Stimulated activated CD8-positive, alpha-beta memory T cell treated with anti-CD3 and anti-CD28 coated beads, Interleukin-4, amount 100 ng/mL, for 1 hour (primary cell): ENCODE results near the gene SPDL1.

Source experiments
- DNase-seq, 2 donors: peaks; one replicate each; pipeline ENCODE4 v3.0.0-alpha.2; 2020; ENCODE audit warnings: low read depth in 2 of 2, low spot score in 1 of 2

SPDL1 gene, protein sequence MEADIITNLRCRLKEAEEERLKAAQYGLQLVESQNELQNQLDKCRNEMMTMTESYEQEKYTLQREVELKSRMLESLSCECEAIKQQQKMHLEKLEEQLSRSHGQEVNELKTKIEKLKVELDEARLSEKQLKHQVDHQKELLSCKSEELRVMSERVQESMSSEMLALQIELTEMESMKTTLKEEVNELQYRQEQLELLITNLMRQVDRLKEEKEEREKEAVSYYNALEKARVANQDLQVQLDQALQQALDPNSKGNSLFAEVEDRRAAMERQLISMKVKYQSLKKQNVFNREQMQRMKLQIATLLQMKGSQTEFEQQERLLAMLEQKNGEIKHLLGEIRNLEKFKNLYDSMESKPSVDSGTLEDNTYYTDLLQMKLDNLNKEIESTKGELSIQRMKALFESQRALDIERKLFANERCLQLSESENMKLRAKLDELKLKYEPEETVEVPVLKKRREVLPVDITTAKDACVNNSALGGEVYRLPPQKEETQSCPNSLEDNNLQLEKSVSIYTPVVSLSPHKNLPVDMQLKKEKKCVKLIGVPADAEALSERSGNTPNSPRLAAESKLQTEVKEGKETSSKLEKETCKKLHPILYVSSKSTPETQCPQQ

DNA sequence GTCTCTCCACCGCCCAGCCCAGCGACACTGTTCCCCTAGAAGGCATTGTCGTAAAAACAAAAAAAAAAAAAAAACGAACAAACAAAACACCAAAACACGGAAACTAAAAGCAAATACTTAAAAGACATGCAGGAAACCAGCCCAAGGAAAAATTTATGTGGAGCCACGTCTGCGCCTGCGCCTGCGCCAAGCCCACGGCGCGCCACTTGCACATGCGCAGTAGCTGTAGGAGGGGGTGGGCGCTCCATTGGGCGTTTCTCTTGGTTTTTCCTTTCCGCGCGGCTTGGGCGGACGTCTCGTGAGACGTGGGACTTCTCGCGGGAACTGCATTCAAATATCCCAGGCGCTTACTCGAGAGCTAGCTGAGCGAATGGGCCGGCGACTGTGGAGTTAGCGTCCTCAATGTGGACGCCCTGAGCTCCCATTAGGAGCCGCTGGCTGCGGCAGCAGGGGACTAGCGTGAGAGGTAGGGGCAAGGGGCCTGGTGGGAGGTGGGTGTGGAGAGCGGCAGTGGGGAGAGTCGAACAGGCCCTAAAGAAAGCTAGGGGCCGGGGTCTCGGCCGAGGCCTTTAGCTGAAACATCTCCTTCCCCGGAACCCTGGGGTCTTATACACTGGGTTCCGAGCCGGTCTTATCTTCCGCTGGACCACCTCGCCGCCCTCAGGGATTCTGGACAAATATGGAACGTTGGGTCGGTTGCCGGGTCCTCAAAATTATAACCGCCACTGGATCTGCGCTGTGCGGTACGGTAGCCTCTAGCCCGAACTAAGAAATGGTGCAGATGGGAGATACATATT lies at the start of gene SPDL1:
Gene SPDL1 (plus strand): TSS at position 350 of the 797 bp plus-strand sequence. CDS start 4,644 bp downstream, outside the sequence.
- DNase-seq = peak; percentile 73 to 88

DNA sequence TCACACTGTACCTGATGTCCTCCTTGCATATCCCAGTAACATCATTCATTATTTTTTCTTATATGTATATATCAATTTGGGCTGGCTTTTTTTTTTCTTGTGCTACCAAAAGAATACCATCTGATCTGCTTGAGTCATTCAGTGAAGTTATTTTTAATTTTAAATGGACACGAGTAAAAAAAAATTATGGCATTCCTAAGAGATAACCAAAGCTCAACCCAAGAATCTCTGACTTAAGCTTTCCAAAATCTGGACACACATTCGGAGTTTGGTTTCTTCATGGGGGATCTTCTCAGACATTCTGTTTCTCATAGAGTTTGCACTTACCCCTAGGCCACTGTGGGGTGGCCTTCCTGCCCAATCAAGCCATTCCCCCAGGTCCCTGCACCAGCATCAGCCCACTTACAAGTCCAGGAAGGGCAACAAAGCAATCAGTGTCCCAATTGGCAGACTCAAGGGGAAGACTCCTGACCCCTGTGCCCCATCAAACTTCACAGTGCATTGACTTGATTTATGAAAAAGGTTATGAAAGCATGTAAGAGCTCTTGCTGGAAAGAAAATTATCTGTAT lies 49.2 kb upstream of the SPDL1 start:
- no peak for DNase-seq

DNA sequence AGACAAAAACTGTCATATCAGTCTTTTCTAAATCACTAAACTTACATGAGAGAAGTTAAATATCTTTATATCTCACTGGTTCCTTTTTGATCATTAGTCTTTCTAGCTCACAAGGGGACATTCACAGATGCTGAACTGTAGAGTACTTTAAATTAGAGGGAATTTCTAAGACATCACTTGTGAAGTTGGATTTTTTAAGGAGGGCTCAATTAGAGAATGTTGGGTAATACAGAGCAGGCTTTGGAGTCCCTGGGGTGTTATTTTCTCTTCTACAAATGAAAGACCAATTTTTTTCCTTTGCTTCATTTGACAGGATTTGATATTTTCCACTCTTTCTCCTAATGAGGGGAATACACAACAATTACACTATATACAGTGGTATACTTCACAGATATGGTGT lies 48.6 kb upstream of the SPDL1 start:
- DNase-seq = no peak

DNA sequence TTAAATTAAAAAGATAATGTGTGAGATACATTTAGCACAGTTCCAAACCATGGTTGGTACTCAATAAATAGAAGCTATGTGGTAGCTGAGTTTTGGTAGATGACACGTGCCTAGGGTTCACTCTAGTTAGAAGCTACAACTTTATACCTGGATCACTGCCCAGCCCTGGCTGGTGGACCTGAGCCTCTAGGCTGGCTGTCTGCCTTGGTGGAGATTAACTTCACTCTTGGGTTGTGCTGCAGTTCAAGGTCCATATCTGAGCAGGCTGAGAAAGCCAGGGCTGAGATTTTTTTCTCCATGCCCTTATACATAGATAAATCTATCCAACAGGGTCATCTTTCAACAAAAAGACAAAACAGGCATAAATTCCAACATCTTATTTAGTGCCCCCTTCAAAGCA lies 44.6 kb upstream of the SPDL1 start:
- DNase-seq = no peak

DNA sequence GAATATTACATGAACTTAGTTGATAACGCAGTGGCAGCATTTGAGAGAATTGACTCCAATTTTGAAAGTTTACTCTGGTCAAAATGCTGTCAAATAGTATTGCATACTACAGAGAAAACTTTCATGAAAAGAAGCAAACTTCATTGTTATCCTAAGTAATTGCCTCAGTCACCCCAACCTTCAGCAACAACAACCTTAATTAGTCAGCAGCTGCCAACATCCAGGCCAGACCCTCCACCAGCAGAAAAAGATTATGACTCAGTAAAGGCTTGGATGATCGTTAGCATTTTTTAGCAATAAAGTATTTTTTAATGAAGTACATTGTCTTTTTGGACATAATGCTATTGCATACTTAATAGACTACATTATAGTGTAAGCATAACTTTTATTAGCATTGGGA lies 40.8 kb upstream of the SPDL1 start:
- DNase-seq = no peak

DNA sequence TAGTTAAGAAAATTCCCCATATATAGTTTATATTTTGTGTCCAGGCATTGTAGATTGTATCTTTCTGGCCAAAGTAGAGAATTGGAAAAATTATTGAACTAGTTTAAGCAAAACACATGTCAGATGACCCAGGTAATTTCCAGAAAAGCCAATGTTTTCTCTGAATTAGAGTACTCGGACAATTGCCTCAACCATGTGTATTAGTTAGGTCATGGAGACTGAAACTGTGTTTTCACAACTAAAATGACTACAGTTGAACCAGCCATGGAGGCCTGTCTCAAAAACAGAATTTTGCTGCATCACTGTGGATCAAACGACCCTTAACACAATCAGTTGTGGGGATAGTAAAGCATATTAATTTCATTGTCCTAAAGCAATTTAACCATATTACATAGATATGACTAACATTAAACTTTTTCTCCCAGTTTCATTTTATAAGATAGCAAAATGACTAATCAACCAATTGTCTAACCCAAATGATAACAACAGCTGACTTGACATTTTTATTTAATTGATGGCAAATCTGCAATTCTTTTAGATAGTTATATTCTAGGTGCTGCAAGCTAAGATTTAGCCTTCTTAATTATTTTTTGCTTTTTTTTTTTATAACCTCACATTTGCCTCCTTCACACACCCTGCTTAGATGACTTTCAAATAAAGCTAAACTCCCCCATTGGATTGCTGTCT lies 39.2 kb upstream of the SPDL1 start:
- DNase-seq = no peak

DNA sequence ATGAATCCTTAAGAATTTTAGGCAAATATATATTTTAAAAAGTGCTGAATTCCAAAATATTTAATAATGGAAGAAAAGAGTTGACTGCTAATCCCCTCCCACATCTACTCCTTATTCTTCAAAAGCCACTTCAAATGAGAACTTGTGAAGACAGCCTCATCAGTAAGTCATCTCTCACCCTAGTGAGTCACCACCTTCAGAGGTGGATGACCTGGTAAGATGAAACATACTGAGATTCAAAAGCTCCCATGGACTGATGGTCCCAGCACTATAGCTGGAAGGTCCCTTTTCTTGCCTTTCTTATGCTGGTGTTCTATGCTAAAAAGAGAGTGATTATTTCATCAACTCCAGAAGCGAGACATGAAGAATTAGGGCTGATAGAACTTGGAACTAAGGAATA lies 37.8 kb upstream of the SPDL1 start:
- no peak for DNase-seq

DNA sequence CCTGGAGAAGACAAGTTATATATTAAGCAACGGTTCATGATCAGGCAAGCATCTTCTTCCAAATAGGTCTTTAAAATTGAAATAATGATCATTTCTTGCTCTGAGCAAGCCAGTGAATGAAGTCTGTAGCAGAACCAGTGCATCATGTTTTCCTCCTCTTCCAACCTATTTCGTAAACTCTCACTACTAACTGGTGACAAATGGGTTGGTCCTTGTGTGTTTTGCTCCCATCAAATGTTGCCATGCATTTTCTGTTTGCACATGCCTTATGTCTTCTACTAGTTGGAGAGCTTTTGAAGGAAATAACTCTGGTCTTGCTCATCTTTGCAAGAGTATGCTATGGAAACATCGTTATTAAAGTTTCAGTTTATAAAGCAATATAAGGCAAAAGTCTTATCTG lies 37.2 kb upstream of the SPDL1 start:
- no peak for DNase-seq

DNA sequence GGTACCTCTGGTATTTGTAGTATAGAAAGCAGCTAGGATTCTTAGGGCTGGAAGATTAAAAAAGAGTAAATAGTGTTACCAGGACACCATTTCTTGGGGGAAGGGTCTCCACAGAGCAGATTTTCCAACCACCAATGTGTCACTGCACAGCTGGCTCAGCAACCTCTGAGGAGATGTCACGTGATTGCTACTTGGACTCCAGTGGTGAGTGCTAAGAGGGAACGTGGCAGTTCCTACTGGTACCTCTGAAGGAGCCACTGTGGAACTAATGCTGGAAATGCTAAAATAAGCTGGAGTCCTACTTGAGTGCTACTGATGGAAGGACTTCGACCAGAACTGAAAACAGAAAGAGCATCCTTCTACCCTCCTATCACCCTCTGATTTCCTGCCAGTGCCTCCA lies 36.1 kb upstream of the SPDL1 start:
- no peak for DNase-seq

DNA sequence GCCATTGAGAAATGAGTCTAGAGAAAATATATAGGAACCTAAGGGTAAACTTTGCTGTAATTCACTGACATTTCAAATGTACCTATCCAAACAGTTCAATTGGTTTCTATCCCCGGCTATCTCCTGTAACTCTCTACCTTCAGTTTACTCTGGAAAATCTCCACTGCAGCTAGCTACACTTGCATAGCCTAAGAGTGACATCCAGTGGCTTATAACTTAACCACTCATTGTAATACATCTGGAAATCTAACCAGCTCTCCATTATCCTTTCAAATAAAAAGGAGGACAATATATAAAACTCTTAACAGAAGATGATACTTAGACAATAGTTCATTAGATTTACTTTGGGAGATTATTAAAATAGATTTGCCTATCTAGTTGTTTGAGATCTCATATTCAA lies 35.3 kb upstream of the SPDL1 start:
- no peak for DNase-seq

DNA sequence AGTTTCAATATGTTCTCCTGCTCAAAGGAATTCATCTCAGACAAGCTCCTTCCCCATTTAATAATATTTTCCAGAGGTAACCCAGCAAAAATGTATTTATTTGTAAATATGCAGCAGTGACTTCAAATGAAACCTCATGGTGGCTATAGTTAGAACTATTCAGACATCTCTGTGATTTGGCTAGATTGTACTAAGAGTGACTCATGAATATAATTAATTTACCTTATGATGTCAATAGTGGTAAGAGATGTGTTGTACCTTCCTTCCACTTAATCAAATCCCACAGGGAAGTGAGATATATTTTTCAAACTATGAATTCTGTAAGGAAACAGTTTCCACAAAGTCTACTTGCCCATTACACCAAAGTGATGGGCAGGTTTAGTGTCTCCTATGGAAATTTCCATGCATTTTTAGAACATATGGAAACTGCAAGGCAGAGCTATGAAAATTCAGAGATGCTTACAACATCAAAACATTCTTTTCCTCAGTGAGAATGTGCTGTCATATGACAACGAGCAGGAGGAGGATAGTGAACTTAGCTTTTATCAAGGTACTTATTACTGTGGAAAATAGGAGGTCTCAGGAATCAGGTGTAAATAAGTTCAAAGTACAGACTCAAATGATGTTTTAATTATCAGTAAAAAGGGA lies 34.0 kb upstream of the SPDL1 start:
- DNase-seq = no peak

DNA sequence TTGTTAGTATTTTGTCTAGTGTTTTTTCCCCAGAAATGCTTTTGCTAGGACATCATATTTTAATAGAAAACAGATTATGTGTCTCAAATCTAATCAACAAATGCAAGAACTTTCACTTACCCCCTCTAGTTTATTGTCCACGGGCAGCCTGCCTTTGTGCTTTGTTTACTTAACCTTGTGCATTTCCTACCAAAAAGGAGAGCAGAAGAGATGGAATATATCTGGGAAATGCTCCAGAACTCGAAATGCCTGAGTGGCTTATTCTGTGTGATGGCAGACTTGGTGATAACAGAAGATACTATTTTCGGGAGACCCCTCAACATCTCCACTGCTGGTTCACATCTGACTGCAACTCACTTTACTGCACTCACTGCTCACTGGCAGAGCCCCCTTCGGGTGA lies 33.3 kb upstream of the SPDL1 start:
- no peak for DNase-seq

DNA sequence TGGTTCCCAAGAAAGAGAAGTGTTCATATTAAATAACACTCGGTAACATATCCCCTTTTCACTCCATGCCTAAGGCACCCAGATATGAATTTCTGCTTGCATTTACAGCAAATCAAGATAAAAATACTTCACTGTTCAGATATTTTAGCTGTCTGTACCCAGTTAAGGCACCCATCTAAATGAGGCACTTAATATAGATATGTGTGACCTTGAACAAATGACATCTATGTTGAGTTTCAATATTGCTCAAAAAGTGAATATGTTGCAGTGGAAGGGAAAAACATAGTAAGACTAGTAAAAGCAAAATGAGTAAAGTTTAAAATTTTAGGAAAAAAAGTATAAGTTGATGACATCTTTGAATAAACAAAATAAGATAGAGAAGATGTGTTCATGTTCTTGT lies 32.4 kb upstream of the SPDL1 start:
- no peak for DNase-seq

DNA sequence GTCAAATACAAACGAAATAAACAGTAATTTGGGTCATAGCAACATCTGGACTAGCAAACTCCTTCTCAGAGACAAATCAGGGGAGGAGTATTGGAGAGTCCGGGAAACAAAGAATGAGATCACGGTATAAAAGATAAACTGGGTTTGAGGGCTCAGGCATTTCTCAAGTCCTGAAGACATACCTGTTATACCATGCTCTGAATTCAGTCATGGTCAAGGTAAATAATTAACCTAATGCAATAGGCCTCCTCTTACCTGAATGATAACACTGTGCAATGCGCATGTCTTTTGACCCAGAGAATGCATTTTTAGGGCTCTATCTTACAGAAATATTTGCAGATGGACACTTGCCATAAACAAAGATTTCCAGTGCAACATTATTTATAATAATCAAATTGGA lies 31.9 kb upstream of the SPDL1 start:
- DNase-seq = no peak

DNA sequence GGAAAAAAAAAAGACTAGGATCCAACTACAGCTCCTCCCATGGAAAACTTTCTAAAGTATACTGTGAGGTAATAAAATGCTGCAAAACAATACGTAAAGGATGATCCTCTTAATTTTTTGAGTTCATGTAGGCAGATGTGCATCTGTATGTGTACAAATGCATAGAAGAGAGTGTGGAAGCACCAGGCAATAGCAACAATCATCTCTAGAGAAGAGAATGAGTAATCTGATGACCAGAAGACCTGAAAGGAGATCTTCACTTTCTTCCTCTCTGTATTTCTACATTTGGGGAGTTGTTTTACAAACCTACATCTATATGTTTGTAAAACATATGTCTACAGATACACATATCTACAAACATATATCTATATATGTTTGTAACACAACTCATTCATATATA lies 29.3 kb upstream of the SPDL1 start:
- DNase-seq = no peak

DNA sequence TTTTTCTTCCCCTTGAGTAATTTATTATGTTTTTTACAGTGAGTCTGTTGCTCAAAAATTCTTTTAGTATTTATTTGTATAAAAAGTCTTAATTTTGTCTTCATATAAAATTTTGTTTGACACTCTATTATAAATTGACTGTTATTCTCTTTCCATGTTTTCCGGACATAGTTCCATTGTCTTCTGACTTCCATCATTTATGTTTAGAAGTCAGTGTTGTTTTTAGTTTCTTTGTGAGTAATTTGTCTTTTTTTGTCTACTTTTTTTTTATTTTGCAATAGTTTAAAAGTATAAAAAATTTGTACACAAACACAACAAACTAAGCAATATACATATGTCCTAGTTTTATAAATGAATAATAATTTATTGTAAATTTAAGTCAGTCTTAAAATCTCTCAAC lies 25.7 kb upstream of the SPDL1 start:
- no peak for DNase-seq

DNA sequence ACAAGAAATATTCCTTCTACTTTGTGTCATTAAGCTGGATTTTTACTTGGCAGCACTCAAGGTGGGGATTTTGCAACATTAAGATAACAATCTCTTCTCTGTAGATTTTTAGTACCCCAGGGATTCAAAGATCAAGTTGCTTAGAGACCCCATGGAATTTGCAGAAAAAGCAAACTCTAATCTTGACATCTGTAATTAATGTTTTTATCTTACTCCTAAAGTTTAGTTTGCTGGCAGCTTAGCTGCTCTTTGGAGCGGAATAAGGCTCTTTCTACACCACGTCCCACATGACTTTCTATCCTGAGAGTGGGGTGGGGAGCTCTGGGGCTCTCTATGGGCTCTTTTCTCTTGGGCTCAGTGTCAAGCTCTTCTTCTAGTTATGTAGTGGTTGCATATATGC lies 21.7 kb upstream of the SPDL1 start:
- no peak for DNase-seq

DNA sequence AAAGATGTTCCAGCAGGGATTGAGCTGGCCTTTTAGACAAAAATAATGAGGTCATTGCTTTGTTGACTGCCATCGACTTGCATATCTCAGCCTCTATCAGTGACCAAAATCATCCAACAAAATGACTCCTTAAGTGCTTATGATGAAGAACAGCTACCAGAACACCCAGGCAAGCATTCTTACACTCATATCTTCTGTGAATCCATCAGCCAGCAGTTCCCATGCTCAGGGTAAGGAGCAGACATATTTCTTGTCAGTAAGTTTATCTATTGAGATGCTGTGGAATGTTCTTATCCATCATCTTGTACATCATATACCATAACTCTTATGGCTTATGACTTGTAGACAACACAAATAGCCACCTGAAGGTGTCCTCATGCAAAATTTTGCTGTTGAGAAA lies 20.2 kb upstream of the SPDL1 start:
- no peak for DNase-seq

DNA sequence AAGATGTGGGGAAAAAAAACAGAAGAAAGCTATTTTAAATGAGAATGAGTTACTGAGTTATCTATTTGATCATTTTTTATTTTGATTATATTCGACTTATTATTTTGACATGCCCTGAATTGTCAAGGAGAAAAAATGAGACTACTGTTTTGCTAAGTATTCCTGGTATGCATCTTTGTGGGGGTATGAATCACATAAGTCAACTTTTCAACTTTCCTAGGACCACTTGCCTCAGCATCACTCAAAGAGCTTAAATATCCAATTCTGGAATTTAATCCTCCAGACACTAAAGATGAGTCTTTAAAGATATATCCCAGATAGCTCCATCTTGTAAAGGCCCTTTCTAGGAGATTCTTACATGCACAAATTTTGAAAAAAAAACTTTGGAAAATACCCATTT lies 17.4 kb upstream of the SPDL1 start:
- DNase-seq = no peak

DNA sequence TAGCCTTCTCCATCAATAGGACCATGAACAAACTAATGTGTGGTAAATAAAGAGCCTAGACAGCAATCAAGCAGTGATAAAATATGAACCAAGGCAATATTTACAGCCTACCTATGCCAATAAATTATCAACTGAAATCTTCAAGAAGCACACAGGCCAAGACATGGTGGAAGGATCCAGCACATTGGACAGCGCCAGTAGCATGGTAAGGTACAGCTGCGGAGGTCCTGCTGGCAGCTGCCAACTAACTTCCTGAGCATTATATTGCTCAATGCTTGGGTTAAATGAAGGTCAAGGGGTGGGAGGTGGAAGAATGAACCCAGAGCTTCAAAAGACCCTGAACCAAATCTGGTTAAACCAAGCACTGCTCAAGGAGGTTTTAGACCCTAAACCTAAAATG lies 16.5 kb upstream of the SPDL1 start:
- DNase-seq = no peak

DNA sequence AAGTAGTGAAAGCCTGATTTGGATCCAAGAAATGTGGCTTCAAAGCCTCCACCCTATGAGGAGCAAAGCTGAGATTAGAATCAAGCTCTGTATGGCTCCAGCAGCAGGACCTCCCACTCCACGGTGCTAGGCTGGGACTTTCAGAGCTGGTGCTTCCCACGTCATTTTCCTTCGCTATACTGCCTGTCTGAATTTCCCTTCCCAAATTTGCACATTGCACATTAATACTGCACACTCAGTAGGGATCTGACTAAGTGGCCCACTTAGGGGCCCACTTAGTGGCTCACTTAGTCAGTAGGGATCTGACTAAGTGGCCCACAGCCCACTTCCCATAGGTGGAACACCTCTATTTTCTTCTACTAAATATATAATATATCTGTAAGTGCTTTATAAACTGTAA lies 14.1 kb upstream of the SPDL1 start:
- DNase-seq = no peak
